AG09319 (cell line): ENCODE results near the gene LPAR2.

ENCODE experiments used
- DNase-seq: peaks from one replicate; pipeline ENCODE4 v3.0.0-alpha.2; 2010; ENCODE audit warnings: low read depth; ENCODE audit errors: extremely low read depth
- CTCF ChIP-seq: IDR thresholded peaks from 2 replicates; pipeline ENCODE4 v1.5.1; 2011; ENCODE audit warnings: low read depth, mild to moderate bottlenecking, inconsistent platforms, low read length, moderate library complexity

LPAR2 gene

GRCh38 chr19:19634516-19635312 lies 6.7 kb upstream of the LPAR2 start:
- no peak for TF ChIP-seq CTCF
- no peak for DNase-seq

- no peak for TF ChIP-seq CTCF
Measured at GRCh38 chr19:19633711-19634515, 5.9 kb upstream of the LPAR2 start.

GRCh38 chr19:19632661-19633060 lies 4.6 kb upstream of the LPAR2 start:
- TF ChIP-seq CTCF: no peak
- no peak for DNase-seq

More at GRCh38 chr19:19633711-19634515, 5.9 kb upstream of the LPAR2 start:
- DNase-seq: no peak

GRCh38 chr19:19631346-19631745 lies 3.3 kb upstream of the LPAR2 start:
- TF ChIP-seq CTCF: no peak
- DNase-seq: no peak

GRCh38 chr19:19630426-19630825 lies 2.4 kb upstream of the LPAR2 start:
- DNase-seq: no peak
- no peak for TF ChIP-seq CTCF

- no peak for TF ChIP-seq CTCF
- DNase-seq: no peak
Measured at GRCh38 chr19:19630062-19630414, 2.0 kb upstream of the LPAR2 start.

- no peak for DNase-seq
Measured at GRCh38 chr19:19628501-19629134, 598 bp upstream of the LPAR2 start.

More at GRCh38 chr19:19628501-19629134, 598 bp upstream of the LPAR2 start:
- TF ChIP-seq CTCF: no peak
